Thymus (tissue), 14 donors: Measurements from ENCODE around the gene TTLL8. TPM values are rescaled to one million over a fixed set of nuclear protein-coding genes. Genes with fewer than 3 reads are reported as not detected.

Experiments
- DNase-seq, 9 donors: peaks; one replicate each; pipeline ENCODE4 v3.0.0-alpha.2; 2013; ENCODE audit warnings: low spot score in 9 of 9, low read depth in 6 of 9, missing footprints in 1 of 9
- H3K27ac ChIP-seq, 2 donors: one replicate each; pipeline ENCODE4 v1.5.1; 2013; ENCODE audit warnings: control low read depth in 1 of 2, low read depth in 1 of 2, low read length in 1 of 2, mild to moderate bottlenecking in 1 of 2, moderate library complexity in 1 of 2
- H3K27me3 ChIP-seq, 2 donors: one replicate each; pipeline ENCODE4 v1.5.1; 2013; ENCODE audit warnings: low read length in 1 of 2; ENCODE audit not compliant: control insufficient read depth in 2 of 2, insufficient read depth in 1 of 2
- H3K36me3 ChIP-seq, 2 donors: one replicate each; pipeline ENCODE4 v1.5.1; 2013; ENCODE audit warnings: low read length in 1 of 2, mild to moderate bottlenecking in 1 of 2, moderate library complexity in 1 of 2; ENCODE audit not compliant: control insufficient read depth in 2 of 2, insufficient read depth in 2 of 2
- H3K4me1 ChIP-seq, 2 donors: one replicate each; pipeline ENCODE4 v1.5.1; 2013; ENCODE audit warnings: low read length in 2 of 2; ENCODE audit not compliant: control insufficient read depth in 2 of 2, insufficient read depth in 2 of 2
- H3K4me3 ChIP-seq, 2 donors: one replicate each; pipeline ENCODE4 v1.5.1; 2013; ENCODE audit warnings: low read length in 2 of 2, control low read depth in 1 of 2, mild to moderate bottlenecking in 1 of 2
- H3K9me3 ChIP-seq, 2 donors: one replicate each; pipeline ENCODE4 v1.5.1; 2013; ENCODE audit warnings: low read length in 1 of 2, mild to moderate bottlenecking in 1 of 2; ENCODE audit not compliant: control insufficient read depth in 2 of 2, insufficient read depth in 1 of 2
- WGBS: extraction: QIAGEN DNeasy Blood & Tissue Kit; methylation state at CpG from one replicate; pipeline ENCODE4 v1.1.7; 2013; 5-methylcytosine and 5-hydroxymethylcytosine counted together
- long read RNA-seq, 10 donors: transcript quantifications; one replicate each; lab custom pipeline, GENCODE V29; 2026
- polyA plus RNA-seq: library from polyadenylated mRNA; stranded (reverse); fragments of 200-250 nt; gene quantifications from one replicate; pipeline ENCODE4 v1.2.3, GENCODE V29; 2013
- total RNA-seq: library from RNA; stranded (reverse); fragments of 120-200 nt; gene quantifications from one replicate; pipeline ENCODE4 v1.2.4, GENCODE V29; 2013
- donor health status: healthy.

The TTLL8 gene
- total RNA-seq (not detected), polyA plus RNA-seq (not detected)
- long read RNA-seq, donor 1: 0 reads
- long read RNA-seq, donor 2, partial matches to known transcripts: 144 of 166 reads
- long read RNA-seq, donor 2, other reads (novel, unspliced or antisense): 22 of 166 reads
- long read RNA-seq, donor 3: 0 reads
- long read RNA-seq, donor 4: 0 reads
- long read RNA-seq, donor 5: 0 reads
- long read RNA-seq, donor 6: 0 reads
- long read RNA-seq, donor 7: 0 reads
- long read RNA-seq, donor 8: 0 reads
- long read RNA-seq, donor 9: 0 reads
- long read RNA-seq, donor 10: 0 reads

DNA sequence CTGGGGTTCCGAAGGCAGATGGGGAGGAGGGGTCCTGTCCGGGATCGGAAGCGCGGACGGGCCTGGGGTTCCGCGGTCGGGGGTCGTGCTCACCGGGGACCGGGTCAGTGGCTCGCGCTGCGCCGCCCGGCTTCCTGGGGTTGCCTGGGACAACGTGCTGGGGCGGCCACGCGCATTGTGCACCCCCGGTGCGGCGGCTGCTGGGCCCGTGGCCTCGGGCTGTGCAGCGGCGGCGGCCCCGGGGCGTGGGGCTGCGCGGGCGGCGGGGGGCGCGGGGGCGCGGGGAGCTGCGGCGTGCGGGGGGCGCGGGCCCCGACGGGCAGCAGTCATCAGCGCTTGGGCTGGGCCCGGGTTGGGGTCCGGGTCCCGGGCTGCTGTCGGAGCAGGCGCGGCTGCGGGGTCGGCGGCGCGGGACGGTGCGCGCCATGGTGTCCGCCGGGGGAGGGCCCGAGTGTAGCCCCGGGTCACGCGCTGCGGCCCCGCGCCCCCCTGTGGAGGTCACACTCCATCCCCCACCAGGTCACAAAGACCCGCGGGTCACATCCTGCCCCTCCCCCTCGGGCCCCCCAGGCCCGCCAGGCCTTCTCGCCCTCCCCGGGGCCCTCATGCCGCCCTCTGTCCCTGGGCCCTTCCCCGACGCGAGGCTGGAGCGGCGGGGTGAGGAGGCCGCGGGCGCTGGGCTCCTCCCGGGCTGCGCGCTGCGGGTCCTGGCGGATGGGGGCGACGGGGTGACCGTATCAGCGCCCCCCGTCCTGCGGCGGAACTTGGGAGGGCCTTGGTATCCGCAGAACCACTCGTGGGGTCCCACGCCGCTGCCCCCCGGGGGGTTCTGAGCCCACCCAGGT, at the start of gene TTLL8:
Gene TTLL8 (minus strand): TSS at position 238 of the 845 bp plus-strand sequence.
- Histone ChIP-seq H3K4me1 (no peaks in the 10 kb centered on the region), H3K36me3 (no peaks in the 10 kb centered on the region), H3K27ac (no peak within 1 kb of the TSS), H3K4me3 (no peak within 1 kb of the TSS), H3K9me3 (peaks cover 0 to 3% of the 10 kb centered on the region in 2 donors), H3K27me3 (peaks cover 28 to 57% of the 10 kb centered on the region in 2 donors)
- 17% methylated on average over 102 of the region's 102 CpGs for WGBS
- no peak for DNase-seq

- WGBS: 87% methylated on average over 9 of the region's 9 CpGs
- Histone ChIP-seq H3K36me3 (no peaks in the 10 kb centered on the region), H3K9me3 (no peaks in the 10 kb centered on the region), H3K27me3 (peaks cover 0 to 2% of the 10 kb centered on the region in 2 donors), H3K4me1 (peaks cover 3 to 16% of the 10 kb centered on the region in 2 donors), H3K4me3 (no peak overlapping the region), H3K27ac (no peak overlapping the region)
- DNase-seq: no peak
These were observed 49.4 kb upstream of the TTLL8 start for GRCh38 chr22:50107529-50107928.

GRCh38 chr22:50105208-50106100, 47.4 kb upstream of the TTLL8 start:
- DNase-seq: peak in 8 of 9 donors; percentile 29 to 77 (median 48)
- Histone ChIP-seq H3K4me3 (no peak overlapping the region), H3K27me3 (no peaks in the 10 kb centered on the region), H3K27ac (peak overlapping the region in 1 of 2 donors; percentile 63), H3K4me1 (peaks cover 3 to 6% of the 10 kb centered on the region in 2 donors), H3K9me3 (no peaks in the 10 kb centered on the region), H3K36me3 (no peaks in the 10 kb centered on the region)
- 19% methylated on average over 9 of the region's 9 CpGs for WGBS

GRCh38 chr22:50104141-50104544, 46.0 kb upstream of the TTLL8 start:
- Histone ChIP-seq H3K36me3 (no peaks in the 10 kb centered on the region), H3K27ac (no peak overlapping the region), H3K4me3 (no peak overlapping the region), H3K27me3 (no peaks in the 10 kb centered on the region), H3K9me3 (no peaks in the 10 kb centered on the region), H3K4me1 (peaks cover 3 to 6% of the 10 kb centered on the region in 2 donors)
- WGBS: 95% methylated on average over 6 of the region's 6 CpGs
- no peak for DNase-seq

GRCh38 chr22:50102946-50103345, 44.8 kb upstream of the TTLL8 start:
- WGBS: 51% methylated on average over 11 of the region's 11 CpGs
- H3K27ac ChIP-seq: no peak overlapping the region
- H3K4me1 ChIP-seq: peaks cover 3 to 6% of the 10 kb centered on the region in 2 donors
- H3K36me3 ChIP-seq: no peaks in the 10 kb centered on the region
- no peaks in the 10 kb centered on the region for H3K9me3 ChIP-seq
- no peaks in the 10 kb centered on the region for H3K27me3 ChIP-seq
- DNase-seq: no peak
- no peak overlapping the region for H3K4me3 ChIP-seq

DNA sequence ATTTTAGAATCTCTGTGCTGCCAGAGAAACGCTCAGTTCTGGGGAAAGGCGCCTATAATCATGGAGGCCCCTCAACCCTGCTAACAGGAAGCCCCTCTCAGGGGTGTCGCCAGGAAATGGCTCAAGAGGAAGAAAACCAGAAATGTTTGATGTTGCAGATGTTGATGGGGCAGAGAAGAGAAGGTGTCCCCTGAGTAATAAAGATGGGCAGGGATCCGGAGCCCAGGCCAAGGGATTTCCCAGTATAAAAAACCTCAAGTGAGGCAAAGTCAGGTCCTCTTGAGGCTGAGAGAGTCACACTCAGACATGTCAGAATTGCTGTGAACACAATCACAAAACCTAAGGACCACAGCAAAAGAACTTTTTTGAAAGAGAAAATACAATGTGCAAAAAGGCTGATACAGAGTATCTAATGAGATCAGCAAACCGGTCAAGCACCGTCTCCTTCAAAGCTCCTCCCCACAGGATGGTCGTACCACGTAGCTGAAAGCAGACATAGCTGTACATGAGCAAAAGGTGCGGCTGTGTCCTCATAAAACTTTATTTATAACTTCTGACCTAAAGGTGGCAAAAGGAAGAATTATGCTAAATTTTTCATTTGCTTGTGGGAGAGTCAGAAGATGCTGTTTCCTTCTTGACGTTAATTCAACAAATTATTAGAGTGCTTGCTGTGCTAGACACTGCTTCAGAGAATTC, 43.9 kb upstream of the TTLL8 start:
- Histone ChIP-seq H3K36me3 (no peaks in the 10 kb centered on the region), H3K27ac (no peak overlapping the region), H3K9me3 (no peaks in the 10 kb centered on the region), H3K4me3 (no peak overlapping the region), H3K27me3 (no peaks in the 10 kb centered on the region), H3K4me1 (peaks cover 3 to 6% of the 10 kb centered on the region in 2 donors)
- 91% methylated on average over 10 of the region's 10 CpGs for WGBS
- DNase-seq: no peak

GRCh38 chr22:50098052-50098451, 40.0 kb upstream of the TTLL8 start:
- WGBS: 97% methylated on average over 3 of the region's 3 CpGs
- no peaks in the 10 kb centered on the region for H3K9me3 ChIP-seq
- no peaks in the 10 kb centered on the region for H3K4me1 ChIP-seq
- no peak for DNase-seq
- H3K4me3 ChIP-seq: no peak overlapping the region
- H3K27ac ChIP-seq: no peak overlapping the region
- H3K36me3 ChIP-seq: no peaks in the 10 kb centered on the region
- no peaks in the 10 kb centered on the region for H3K27me3 ChIP-seq

GRCh38 chr22:50092342-50092741, 34.2 kb upstream of the TTLL8 start:
- Histone ChIP-seq H3K27me3 (peaks cover 0 to 9% of the 10 kb centered on the region in 2 donors), H3K4me3 (no peak overlapping the region), H3K9me3 (peaks cover 5 to 14% of the 10 kb centered on the region in 2 donors), H3K27ac (no peak overlapping the region), H3K4me1 (no peaks in the 10 kb centered on the region), H3K36me3 (no peaks in the 10 kb centered on the region)
- WGBS: 88% methylated on average over 5 of the region's 5 CpGs
- DNase-seq: no peak
